Loucy (cell line): ENCODE results near the gene TMEM217.

Experiments used
- H2AFZ ChIP-seq: fragments of 200-600 bp; sonication (generic); 2 replicates; pipeline ENCODE4 v1.6.0; 2016; ENCODE audit warnings: antibody characterized with exemption, mild to moderate bottlenecking, low read length, moderate library complexity
- H3F3A ChIP-seq: fragments of 200-600 bp; 2 replicates; pipeline ENCODE4 v1.6.0; 2016; ENCODE audit warnings: antibody characterized with exemption, low read depth, mild to moderate bottlenecking
- H3K27me3 ChIP-seq: fragments of 200-600 bp; sonication (generic); 2 replicates; pipeline ENCODE4 v1.6.1; 2014; ENCODE audit warnings: low read length, mild to moderate bottlenecking; ENCODE audit not compliant: insufficient read depth, poor library complexity, severe bottlenecking
- H3K36me3 ChIP-seq: fragments of 200-600 bp; sonication (generic); 2 replicates; pipeline ENCODE4 v1.6.1; 2016; ENCODE audit warnings: low read length; ENCODE audit not compliant: insufficient read depth
- H3K4me1 ChIP-seq: fragments of 200-600 bp; sonication (generic); 2 replicates; pipeline ENCODE4 v1.5.1; 2014; ENCODE audit warnings: low read length, mild to moderate bottlenecking; ENCODE audit not compliant: insufficient read depth, poor library complexity, severe bottlenecking
- H3K4me2 ChIP-seq: fragments of 200-600 bp; sonication (generic); 2 replicates; pipeline ENCODE4 v1.6.0; 2014; ENCODE audit warnings: antibody characterized with exemption, low read length, low read depth, mild to moderate bottlenecking; ENCODE audit not compliant: poor library complexity, severe bottlenecking
- H3K4me3 ChIP-seq: fragments of 200-600 bp; sonication (generic); 2 replicates; pipeline ENCODE4 v1.5.1; 2014; ENCODE audit warnings: low read length, mild to moderate bottlenecking, mixed read lengths; ENCODE audit not compliant: poor library complexity, severe bottlenecking
- H3K79me2 ChIP-seq: fragments of 200-600 bp; sonication (generic); 2 replicates; pipeline ENCODE4 v1.6.1; 2014; ENCODE audit warnings: low read length; ENCODE audit not compliant: insufficient read depth
- H3K9ac ChIP-seq: fragments of 200-600 bp; sonication (generic); 2 replicates; pipeline ENCODE4 v1.6.0; 2014; ENCODE audit warnings: mild to moderate bottlenecking, low read depth, low read length, moderate library complexity; ENCODE audit not compliant: poor library complexity, severe bottlenecking
- H3K9me2 ChIP-seq: fragments of 200-600 bp; sonication (generic); replicated peaks from 2 replicates; pipeline ENCODE4 v1.6.1; 2016; ENCODE audit warnings: low read depth, low read length, mixed read lengths
- H3K9me3 ChIP-seq: fragments of 200-600 bp; sonication (generic); 2 replicates; pipeline ENCODE4 v1.6.1; 2014; ENCODE audit warnings: mild to moderate bottlenecking, antibody characterized with exemption, low read length, low read depth; ENCODE audit not compliant: insufficient read depth
- H4K20me1 ChIP-seq: fragments of 200-600 bp; sonication (generic); 2 replicates; pipeline ENCODE4 v1.6.0; 2014; ENCODE audit warnings: antibody characterized with exemption, low read length, mild to moderate bottlenecking; ENCODE audit not compliant: insufficient read depth, poor library complexity, severe bottlenecking
- CTCF ChIP-seq: fragments of 200-600 bp; sonication (generic); conservative IDR thresholded peaks from 2 replicates; pipeline ENCODE4 v1.5.1; 2014; ENCODE audit warnings: mild to moderate bottlenecking, antibody characterized with exemption, low read length
- EZH2phosphoT487 ChIP-seq: fragments of 200-600 bp; IDR thresholded peaks from 2 replicates; pipeline ENCODE4 v1.6.1; 2018; ENCODE audit warnings: antibody characterized with exemption, mild to moderate bottlenecking, moderate library complexity, borderline replicate concordance

The TMEM217 gene

GRCh38 chr6:37210313-37210968 lies 47.5 kb downstream of the TMEM217 start:
- Histone ChIP-seq H3K79me2 (no peaks in the 10 kb centered on the region), H3K27me3 (no peaks in the 10 kb centered on the region), H3K4me2 (no peak overlapping the region), H3K4me1 (no peaks in the 10 kb centered on the region), H3K9ac (no peak overlapping the region), H3K9me2 (no peaks in the 10 kb centered on the region), H3K36me3 (no peaks in the 10 kb centered on the region), H2AFZ (no peak overlapping the region), H3K4me3 (no peak overlapping the region), H3K9me3 (no peaks in the 10 kb centered on the region), H3F3A (no peaks in the 10 kb centered on the region), H4K20me1 (no peaks in the 10 kb centered on the region)
- TF ChIP-seq CTCF (peak; percentile 99), EZH2phosphoT487 (no peak)

- Histone ChIP-seq H3K4me2 (no peak overlapping the region), H3K9me3 (no peaks in the 10 kb centered on the region), H3K79me2 (no peaks in the 10 kb centered on the region), H3K4me1 (no peaks in the 10 kb centered on the region), H3K27me3 (no peaks in the 10 kb centered on the region), H2AFZ (no peak overlapping the region), H3F3A (no peaks in the 10 kb centered on the region), H3K9ac (no peak overlapping the region), H3K36me3 (no peaks in the 10 kb centered on the region), H4K20me1 (no peaks in the 10 kb centered on the region), H3K9me2 (no peaks in the 10 kb centered on the region), H3K4me3 (no peak overlapping the region)
- TF ChIP-seq CTCF = no peak
- no peak for TF ChIP-seq EZH2phosphoT487
Measured at GRCh38 chr6:37209461-37210205, 48.3 kb downstream of the TMEM217 start.

GRCh38 chr6:37208793-37209192 lies 49.2 kb downstream of the TMEM217 start:
- H3K79me2 ChIP-seq = no peaks in the 10 kb centered on the region
- no peak overlapping the region for H3K4me2 ChIP-seq
- no peaks in the 10 kb centered on the region for H3K36me3 ChIP-seq
- TF ChIP-seq CTCF = no peak
- no peak for TF ChIP-seq EZH2phosphoT487
- no peaks in the 10 kb centered on the region for H3F3A ChIP-seq
- no peaks in the 10 kb centered on the region for H3K4me1 ChIP-seq
- H3K4me3 ChIP-seq = no peak overlapping the region
- no peaks in the 10 kb centered on the region for H4K20me1 ChIP-seq
- H3K27me3 ChIP-seq = no peaks in the 10 kb centered on the region
- H3K9me3 ChIP-seq = no peaks in the 10 kb centered on the region
- H3K9ac ChIP-seq = no peak overlapping the region
- H3K9me2 ChIP-seq = no peaks in the 10 kb centered on the region
- no peak overlapping the region for H2AFZ ChIP-seq
